Subcutaneous abdominal adipose tissue (tissue), 5 donors: ENCODE data around the gene EHBP1.

Source experiments
- H3K27ac ChIP-seq: one replicate; pipeline ENCODE4 v1.7.0; 2013; ENCODE audit warnings: low read depth, mild to moderate bottlenecking, inconsistent platforms, low read length, moderate library complexity
- H3K27me3 ChIP-seq, 5 donors: one replicate each; pipeline ENCODE4 v1.7.0; 2013; ENCODE audit warnings: low read length in 5 of 5, inconsistent platforms in 1 of 5; ENCODE audit not compliant: control insufficient read depth in 5 of 5, insufficient read depth in 4 of 5
- H3K36me3 ChIP-seq, 5 donors: one replicate each; pipeline ENCODE4 v1.7.0; 2013; ENCODE audit warnings: low read length in 5 of 5; ENCODE audit not compliant: control insufficient read depth in 5 of 5, insufficient read depth in 5 of 5
- H3K4me1 ChIP-seq, 5 donors: one replicate each; pipeline ENCODE4 v1.7.0; 2013; ENCODE audit warnings: low read length in 5 of 5, mild to moderate bottlenecking in 3 of 5, moderate library complexity in 1 of 5; ENCODE audit not compliant: control insufficient read depth in 5 of 5, insufficient read depth in 5 of 5
- H3K4me3 ChIP-seq, 5 donors: one replicate each; pipeline ENCODE4 v1.7.0; 2013; ENCODE audit warnings: low read length in 5 of 5, low read depth in 1 of 5
- H3K9ac ChIP-seq, 5 donors: one replicate each; pipeline ENCODE4 v1.7.0; 2013; ENCODE audit warnings: low read length in 5 of 5, mild to moderate bottlenecking in 4 of 5, moderate library complexity in 3 of 5
- H3K9me3 ChIP-seq, 5 donors: one replicate each; pipeline ENCODE4 v1.7.0; 2013; ENCODE audit warnings: low read length in 5 of 5; ENCODE audit not compliant: control insufficient read depth in 5 of 5
- donor health status: healthy.
- donor health status: healthy.
- donor health status: healthy.
- donor health status: healthy.
- donor health status: healthy.

Gene EHBP1

GRCh38 chr2:62854600-62855514, 149.3 kb downstream of the EHBP1 start:
- H3K4me1 ChIP-seq, result peaks cover 0 to 8% (median 0%) of the 10 kb centered on the region in 5 donors
- H3K36me3 ChIP-seq, result peaks cover 34 to 51% (median 43%) of the 10 kb centered on the region in 5 donors
- no peak overlapping the region for H3K27ac ChIP-seq
- peaks cover 0 to 4% (median 0%) of the 10 kb centered on the region in 5 donors for H3K9me3 ChIP-seq
- H3K4me3 ChIP-seq, result no peak overlapping the region
- H3K27me3 ChIP-seq, result no peaks in the 10 kb centered on the region
- no peak overlapping the region for H3K9ac ChIP-seq

GRCh38 chr2:62856228-62857040, 150.9 kb downstream of the EHBP1 start:
- H3K36me3 ChIP-seq, result peaks cover 34 to 48% (median 46%) of the 10 kb centered on the region in 5 donors
- no peak overlapping the region for H3K4me3 ChIP-seq
- H3K9ac ChIP-seq, result no peak overlapping the region
- H3K27me3 ChIP-seq, result no peaks in the 10 kb centered on the region
- peaks cover 0 to 4% (median 0%) of the 10 kb centered on the region in 5 donors for H3K9me3 ChIP-seq
- H3K27ac ChIP-seq, result no peak overlapping the region
- H3K4me1 ChIP-seq, result peaks cover 0 to 8% (median 0%) of the 10 kb centered on the region in 5 donors

GRCh38 chr2:62857139-62857931, 151.8 kb downstream of the EHBP1 start:
- H3K36me3 ChIP-seq, result peaks cover 34 to 50% (median 47%) of the 10 kb centered on the region in 5 donors
- no peaks in the 10 kb centered on the region for H3K27me3 ChIP-seq

GRCh38 chr2:62858231-62858832, 152.8 kb downstream of the EHBP1 start:
- H3K4me1 ChIP-seq, result peaks cover 0 to 8% (median 0%) of the 10 kb centered on the region in 5 donors
- no peak overlapping the region for H3K9ac ChIP-seq
- H3K36me3 ChIP-seq, result peaks cover 29 to 48% (median 43%) of the 10 kb centered on the region in 5 donors
- no peak overlapping the region for H3K4me3 ChIP-seq
- H3K27me3 ChIP-seq, result no peaks in the 10 kb centered on the region
- H3K27ac ChIP-seq, result no peak overlapping the region
- peaks cover 0 to 3% (median 0%) of the 10 kb centered on the region in 5 donors for H3K9me3 ChIP-seq

More at GRCh38 chr2:62857139-62857931, 151.8 kb downstream of the EHBP1 start:
- Histone ChIP-seq H3K9me3 (peaks cover 0 to 4% (median 0%) of the 10 kb centered on the region in 5 donors), H3K4me1 (peaks cover 0 to 8% (median 0%) of the 10 kb centered on the region in 5 donors), H3K27ac (no peak overlapping the region), H3K4me3 (no peak overlapping the region), H3K9ac (no peak overlapping the region)

- Histone ChIP-seq H3K36me3 (peaks cover 9 to 45% (median 30%) of the 10 kb centered on the region in 5 donors), H3K9ac (no peak overlapping the region), H3K27ac (no peak overlapping the region), H3K4me3 (no peak overlapping the region), H3K9me3 (peaks cover 0 to 5% (median 4%) of the 10 kb centered on the region in 5 donors), H3K4me1 (no peaks in the 10 kb centered on the region), H3K27me3 (no peaks in the 10 kb centered on the region)
These were observed 163.4 kb downstream of the EHBP1 start for GRCh38 chr2:62868947-62869346.

GRCh38 chr2:62870966-62871365, 165.5 kb downstream of the EHBP1 start:
- Histone ChIP-seq H3K27me3 (no peaks in the 10 kb centered on the region), H3K4me3 (no peak overlapping the region), H3K27ac (peak overlapping the region; percentile 32), H3K9ac (no peak overlapping the region), H3K4me1 (no peaks in the 10 kb centered on the region), H3K36me3 (peaks cover 18 to 41% (median 27%) of the 10 kb centered on the region in 5 donors), H3K9me3 (peaks cover 0 to 10% (median 4%) of the 10 kb centered on the region in 5 donors)

GRCh38 chr2:62871506-62871905, 166.0 kb downstream of the EHBP1 start:
- Histone ChIP-seq H3K27ac (peak overlapping the region; percentile 32), H3K27me3 (no peaks in the 10 kb centered on the region), H3K9me3 (peaks cover 0 to 10% (median 4%) of the 10 kb centered on the region in 5 donors), H3K4me3 (no peak overlapping the region), H3K4me1 (no peaks in the 10 kb centered on the region), H3K36me3 (peaks cover 19 to 41% (median 29%) of the 10 kb centered on the region in 5 donors), H3K9ac (no peak overlapping the region)

- peaks cover 0 to 10% (median 4%) of the 10 kb centered on the region in 5 donors for H3K9me3 ChIP-seq
- H3K27me3 ChIP-seq, result no peaks in the 10 kb centered on the region
- no peak overlapping the region for H3K9ac ChIP-seq
- H3K4me3 ChIP-seq, result no peak overlapping the region
- no peaks in the 10 kb centered on the region for H3K4me1 ChIP-seq
- H3K36me3 ChIP-seq, result peaks cover 38 to 59% (median 45%) of the 10 kb centered on the region in 5 donors
- H3K27ac ChIP-seq, result no peak overlapping the region
These were observed 168.1 kb downstream of the EHBP1 start for GRCh38 chr2:62873603-62874002.

- Histone ChIP-seq H3K9me3 (peaks cover 0 to 10% (median 4%) of the 10 kb centered on the region in 5 donors), H3K36me3 (peaks cover 38 to 66% (median 49%) of the 10 kb centered on the region in 5 donors), H3K4me1 (no peaks in the 10 kb centered on the region), H3K4me3 (no peak overlapping the region), H3K9ac (no peak overlapping the region), H3K27ac (no peak overlapping the region), H3K27me3 (no peaks in the 10 kb centered on the region)
These were observed 169.4 kb downstream of the EHBP1 start for GRCh38 chr2:62874881-62875383.
